Measurements from ENCODE around the gene MXRA8. TPM values are rescaled to one million over a fixed set of nuclear protein-coding genes. Genes with fewer than 3 reads are reported as not detected.
A peak's percentile ranks its signal among the peaks of the same experiment; 100 is the strongest.

The MXRA8 gene
- total and polyA plus RNA-seq, 9 of the 15 experiments (the other 6 are each of a cell fraction or from before 2014, with no cell fraction given), result 0.66 to 11.3 (median 6.3) TPM

DNA sequence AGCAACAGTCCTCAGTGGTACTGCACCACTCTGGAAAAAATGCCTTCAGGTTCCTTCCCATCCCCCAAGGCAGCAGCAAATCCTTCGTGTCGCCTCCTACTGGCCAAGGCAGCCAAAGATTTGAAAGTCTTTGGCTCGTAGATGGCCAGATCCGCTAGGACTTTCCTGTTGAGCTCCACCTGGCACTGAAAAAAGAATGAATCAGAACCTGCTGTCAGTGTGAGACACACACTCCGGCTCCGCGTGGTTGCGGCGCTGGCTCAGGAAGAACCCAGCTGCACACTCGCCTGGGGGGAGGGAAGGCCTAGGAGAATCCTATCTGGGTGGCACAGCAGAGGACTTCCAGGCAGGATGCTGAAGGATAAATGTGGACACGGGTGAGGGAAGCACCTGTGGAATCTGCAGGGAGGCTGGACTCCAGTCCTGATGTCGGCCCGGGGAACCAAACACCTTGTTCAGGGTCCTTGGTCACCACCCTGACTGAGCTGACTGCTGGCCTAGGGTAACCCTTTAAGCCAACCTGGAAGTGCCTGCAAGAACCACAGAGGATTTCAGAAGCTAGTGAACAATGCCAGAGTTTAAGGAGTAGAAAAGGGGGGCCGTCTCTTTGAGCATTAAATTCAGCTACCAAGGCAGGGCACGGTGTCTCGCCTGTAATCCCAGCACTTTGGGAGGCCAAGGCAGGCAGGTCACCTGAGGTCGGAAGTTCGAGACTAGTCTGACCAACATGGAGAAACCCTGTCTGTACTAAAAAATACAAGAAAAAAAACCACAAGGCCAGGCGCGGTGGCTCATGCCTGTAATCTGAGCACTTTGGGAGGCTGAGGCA lies 43.9 kb upstream of the MXRA8 start (continued):
- TF ChIP-seq RBFOX2 (IDR thresholded peaks at IDR 0.05; ENCODE audit: low read depth, low read length), result peak; percentile 52; the same call in 1 of the 2 replicates
- TF ChIP-seq BHLHE40 (IDR thresholded peaks at IDR 0.05; ENCODE audit: low read length), result 0 out of 2 replicates have a peak, but pooled peaks have one; percentile 13
- TF ChIP-seq, protein P1, sequence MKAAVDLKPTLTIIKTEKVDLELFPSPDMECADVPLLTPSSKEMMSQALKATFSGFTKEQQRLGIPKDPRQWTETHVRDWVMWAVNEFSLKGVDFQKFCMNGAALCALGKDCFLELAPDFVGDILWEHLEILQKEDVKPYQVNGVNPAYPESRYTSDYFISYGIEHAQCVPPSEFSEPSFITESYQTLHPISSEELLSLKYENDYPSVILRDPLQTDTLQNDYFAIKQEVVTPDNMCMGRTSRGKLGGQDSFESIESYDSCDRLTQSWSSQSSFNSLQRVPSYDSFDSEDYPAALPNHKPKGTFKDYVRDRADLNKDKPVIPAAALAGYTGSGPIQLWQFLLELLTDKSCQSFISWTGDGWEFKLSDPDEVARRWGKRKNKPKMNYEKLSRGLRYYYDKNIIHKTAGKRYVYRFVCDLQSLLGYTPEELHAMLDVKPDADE (conservative IDR thresholded peaks at IDR 0.05; ENCODE audit: control insufficient read depth, low read depth, low read length), result 0 out of 2 replicates have a peak, but pooled peaks have one; percentile 2
- TF ChIP-seq ZNF764 (CRISPR knock-in tag; IDR thresholded peaks at IDR 0.05; ENCODE audit: low read depth), result peak; percentile 90
- TF ChIP-seq, protein P2, sequence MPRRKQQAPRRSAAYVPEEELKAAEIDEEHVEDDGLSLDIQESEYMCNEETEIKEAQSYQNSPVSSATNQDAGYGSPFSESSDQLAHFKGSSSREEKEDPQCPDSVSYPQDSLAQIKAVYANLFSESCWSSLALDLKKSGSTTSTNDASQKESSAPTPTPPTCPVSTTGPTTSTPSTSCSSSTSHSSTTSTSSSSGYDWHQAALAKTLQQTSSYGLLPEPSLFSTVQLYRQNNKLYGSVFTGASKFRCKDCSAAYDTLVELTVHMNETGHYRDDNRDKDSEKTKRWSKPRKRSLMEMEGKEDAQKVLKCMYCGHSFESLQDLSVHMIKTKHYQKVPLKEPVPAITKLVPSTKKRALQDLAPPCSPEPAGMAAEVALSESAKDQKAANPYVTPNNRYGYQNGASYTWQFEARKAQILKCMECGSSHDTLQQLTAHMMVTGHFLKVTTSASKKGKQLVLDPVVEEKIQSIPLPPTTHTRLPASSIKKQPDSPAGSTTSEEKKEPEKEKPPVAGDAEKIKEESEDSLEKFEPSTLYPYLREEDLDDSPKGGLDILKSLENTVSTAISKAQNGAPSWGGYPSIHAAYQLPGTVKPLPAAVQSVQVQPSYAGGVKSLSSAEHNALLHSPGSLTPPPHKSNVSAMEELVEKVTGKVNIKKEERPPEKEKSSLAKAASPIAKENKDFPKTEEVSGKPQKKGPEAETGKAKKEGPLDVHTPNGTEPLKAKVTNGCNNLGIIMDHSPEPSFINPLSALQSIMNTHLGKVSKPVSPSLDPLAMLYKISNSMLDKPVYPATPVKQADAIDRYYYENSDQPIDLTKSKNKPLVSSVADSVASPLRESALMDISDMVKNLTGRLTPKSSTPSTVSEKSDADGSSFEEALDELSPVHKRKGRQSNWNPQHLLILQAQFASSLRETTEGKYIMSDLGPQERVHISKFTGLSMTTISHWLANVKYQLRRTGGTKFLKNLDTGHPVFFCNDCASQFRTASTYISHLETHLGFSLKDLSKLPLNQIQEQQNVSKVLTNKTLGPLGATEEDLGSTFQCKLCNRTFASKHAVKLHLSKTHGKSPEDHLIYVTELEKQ (CRISPR knock-in tag; IDR thresholded peaks at IDR 0.05), result no peak
- TF ChIP-seq JUND (IDR thresholded peaks at IDR 0.05; ENCODE audit: borderline replicate concordance, low read depth, low read length), result peak; percentile 27; the same call in 1 of the 2 replicates
- TF ChIP-seq JUND (tag; IDR thresholded peaks at IDR 0.05; ENCODE audit: borderline replicate concordance, low read depth, low read length), result peak; percentile 14; the same call in 1 of the 3 replicates
- no peak for TF ChIP-seq CC2D1A (IDR thresholded peaks at IDR 0.05)
- TF ChIP-seq PTRF (tag; IDR thresholded peaks at IDR 0.05), result no peak
- TF ChIP-seq, protein P3, sequence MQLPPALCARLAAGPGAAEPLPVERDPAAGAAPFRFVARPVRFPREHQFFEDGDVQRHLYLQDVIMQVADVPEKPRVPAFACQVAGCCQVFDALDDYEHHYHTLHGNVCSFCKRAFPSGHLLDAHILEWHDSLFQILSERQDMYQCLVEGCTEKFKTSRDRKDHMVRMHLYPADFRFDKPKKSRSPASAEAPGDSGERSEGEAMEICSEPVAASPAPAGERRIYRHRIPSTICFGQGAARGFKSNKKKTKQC (CRISPR knock-in tag; IDR thresholded peaks at IDR 0.05), result peak; percentile 14; the same call in 1 of the 2 replicates
- TF ChIP-seq HOXB6 (CRISPR knock-in tag; IDR thresholded peaks at IDR 0.05; ENCODE audit: borderline replicate concordance), result no peak
- peak in 1 of 2 experiments; percentile 70; a peak in 2 of 3 replicates for TF ChIP-seq CBX3 (IDR thresholded peaks at IDR 0.05; ENCODE audit: borderline replicate concordance in 1 of 2, low read length in 2 of 2)
- peak; percentile 35; the same call in 1 of the 2 replicates for TF ChIP-seq POLR2H (tag; IDR thresholded peaks at IDR 0.05; ENCODE audit: low read depth)
- peak; percentile 39; the same call in 1 of the 2 replicates for TF ChIP-seq GABPB1 (CRISPR knock-in tag; IDR thresholded peaks at IDR 0.05)
- TF ChIP-seq ZNF384 (IDR thresholded peaks at IDR 0.05; ENCODE audit: low read depth, low read length), result peak; percentile 47; the same call in 1 of the 2 replicates
- peak; percentile 18; the same call in 1 of the 2 replicates for TF ChIP-seq POLR2AphosphoS2 (IDR thresholded peaks at IDR 0.05; ENCODE audit: low read length)
- no peak for TF ChIP-seq ZNF146 (CRISPR knock-in tag; IDR thresholded peaks at IDR 0.05; ENCODE audit: unreplicated experiment)
- no peak for TF ChIP-seq TOE1 (IDR thresholded peaks at IDR 0.05; ENCODE audit: borderline replicate concordance)
- no peak for TF ChIP-seq TOE1 (CRISPR knock-in tag; IDR thresholded peaks at IDR 0.05; ENCODE audit: borderline replicate concordance, low read depth)
